GM18507 (cell line): ENCODE results near the gene SHISA5.

Experiments used
- DNase-seq: peaks from one replicate; pipeline ENCODE4 v3.0.0; 2011; ENCODE audit warnings: low read depth; ENCODE audit not compliant: insufficient read length; ENCODE audit errors: extremely low spot score
- FAIRE-seq: peaks from 2 replicates; lab custom pipeline; 2011; peaks lifted over from hg19 to GRCh38; lab: Jason Lieb, UNC

The SHISA5 gene

DNA sequence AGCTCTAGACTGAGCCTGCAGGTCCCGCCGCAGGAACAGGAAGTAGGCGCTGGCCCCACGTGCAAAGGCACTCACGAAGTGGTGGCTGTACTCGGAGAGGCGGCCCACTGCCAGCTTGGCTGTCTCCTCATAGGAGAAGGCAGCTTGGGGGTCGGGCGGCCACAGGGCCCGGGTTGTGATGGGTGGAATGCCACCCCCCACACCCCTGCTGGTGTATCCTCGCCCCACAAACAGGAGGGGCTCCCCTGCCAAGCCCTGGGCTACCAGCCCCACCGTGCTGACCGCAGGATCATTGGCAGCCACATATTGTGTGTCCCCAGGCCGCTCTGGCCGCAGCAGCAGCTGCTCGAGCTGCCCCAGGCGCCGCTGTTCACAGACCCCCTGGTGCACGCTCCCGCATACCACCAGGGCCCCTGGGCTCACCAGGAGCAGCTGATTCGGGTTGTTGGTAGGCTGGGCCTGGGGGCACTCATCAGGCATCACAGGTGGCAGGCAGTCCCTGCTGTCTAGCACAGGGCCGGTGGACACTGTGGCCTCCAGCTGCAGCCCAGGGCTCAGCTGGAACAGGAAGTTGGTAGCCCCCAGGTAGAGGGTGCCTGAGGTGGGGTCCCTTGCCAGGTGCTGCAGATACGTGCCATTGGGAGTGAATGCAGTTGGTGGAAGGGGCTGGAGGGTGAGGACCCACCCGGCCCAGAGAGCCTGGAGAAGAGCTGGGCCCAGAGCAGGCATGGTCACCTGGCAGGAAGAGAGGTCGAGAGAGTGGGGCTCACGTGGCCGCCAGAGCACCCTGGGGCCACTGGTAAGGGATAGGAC is 79.9 kb downstream of the SHISA5 start:
- DNase-seq (no peak), FAIRE-seq (no peak)

GRCh38 chr3:48423241-48423882 is 80.6 kb downstream of the SHISA5 start:
- FAIRE-seq, result no peak
- no peak for DNase-seq

DNA sequence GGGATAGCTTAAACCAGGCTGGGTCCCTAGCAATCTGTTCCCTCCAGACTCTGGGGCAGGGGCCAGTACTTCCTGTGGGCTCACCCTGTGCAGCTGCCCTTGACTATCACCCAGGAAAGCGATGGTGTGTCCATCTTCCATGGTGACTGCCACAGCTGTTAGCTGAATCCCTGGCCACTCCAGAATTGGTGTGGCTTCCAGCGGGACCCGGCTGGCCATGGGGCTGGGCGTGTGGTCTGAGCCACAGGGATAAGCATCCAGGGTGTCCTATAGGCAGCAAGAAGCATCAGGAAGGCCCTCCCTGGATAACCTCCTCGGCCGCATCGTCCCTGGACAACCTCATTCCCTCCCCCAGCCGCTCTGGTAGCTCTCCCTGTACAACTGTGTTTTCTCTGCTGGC is 81.3 kb downstream of the SHISA5 start:
- no peak for FAIRE-seq

GRCh38 chr3:48422272-48422671 is 81.7 kb downstream of the SHISA5 start:
- FAIRE-seq (no peak), DNase-seq (no peak)

More for the DNA sequence above, 81.3 kb downstream of the SHISA5 start:
- no peak for DNase-seq

GRCh38 chr3:48420561-48420960 is 83.4 kb downstream of the SHISA5 start:
- FAIRE-seq (no peak), DNase-seq (no peak)

- DNase-seq (no peak), FAIRE-seq (no peak)
Observed at GRCh38 chr3:48419597-48419996, 84.4 kb downstream of the SHISA5 start.

GRCh38 chr3:48419149-48419548 is 84.8 kb downstream of the SHISA5 start:
- no peak for FAIRE-seq
- no peak for DNase-seq

DNA sequence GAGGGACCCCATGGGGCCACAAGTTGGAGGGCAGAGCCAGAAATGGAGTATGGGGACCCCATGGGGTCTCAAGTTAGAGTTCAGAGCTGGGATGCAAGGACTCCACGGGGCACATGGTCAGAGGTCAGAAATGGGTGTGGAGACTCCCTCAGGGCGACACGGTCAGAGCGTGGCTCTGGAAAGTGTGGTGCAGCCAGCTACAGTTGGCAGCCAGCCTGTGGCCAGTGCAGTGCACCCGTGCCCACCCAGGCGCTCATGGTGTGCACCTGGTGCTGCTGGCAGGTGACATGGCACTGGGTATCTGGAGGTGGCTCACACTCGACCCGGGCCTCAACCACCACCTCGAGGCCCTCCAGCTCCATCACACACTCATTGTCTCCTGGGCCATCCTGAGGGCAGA is 85.3 kb downstream of the SHISA5 start:
- DNase-seq, result no peak
- FAIRE-seq, result no peak

GRCh38 chr3:48418140-48418539 is 85.8 kb downstream of the SHISA5 start:
- FAIRE-seq (no peak), DNase-seq (no peak)
